ENCODE results near the gene WDR49.

Gene WDR49

DNA sequence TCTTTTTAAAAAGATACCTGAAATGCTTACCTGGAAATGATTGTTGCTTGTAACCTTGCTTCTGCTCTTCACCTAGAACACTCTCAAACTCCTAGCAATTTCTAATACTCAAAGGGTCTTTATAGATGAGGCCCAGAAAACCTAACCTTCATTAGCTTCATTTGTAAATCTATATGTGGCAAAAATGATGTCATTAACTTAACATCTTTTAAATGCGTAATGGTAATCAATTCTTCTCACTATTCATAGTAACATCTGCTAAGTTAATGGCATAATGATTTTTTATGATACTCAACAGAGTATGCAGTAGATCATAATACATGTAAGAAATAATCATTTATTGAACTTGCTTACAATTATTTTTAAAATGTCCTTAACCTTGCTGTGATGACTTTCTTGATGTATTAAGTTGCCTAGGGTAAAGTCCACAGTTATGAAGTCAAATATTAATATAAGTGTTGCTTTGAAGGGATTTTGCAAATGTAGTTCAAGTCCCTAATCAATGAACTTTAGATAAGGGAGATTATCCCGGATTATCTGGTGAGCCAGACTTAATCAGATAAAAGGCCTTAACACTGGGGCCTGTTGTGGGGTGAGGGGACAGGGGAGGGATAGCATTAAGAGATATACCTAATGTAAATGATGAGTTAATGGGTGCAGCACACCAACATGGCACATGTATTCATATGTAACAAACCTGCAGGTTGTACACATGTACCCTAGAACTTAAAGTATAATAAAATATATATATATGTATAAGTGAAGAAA is 169.8 kb downstream of the WDR49 start:
- DNase-seq = no peak

DNA sequence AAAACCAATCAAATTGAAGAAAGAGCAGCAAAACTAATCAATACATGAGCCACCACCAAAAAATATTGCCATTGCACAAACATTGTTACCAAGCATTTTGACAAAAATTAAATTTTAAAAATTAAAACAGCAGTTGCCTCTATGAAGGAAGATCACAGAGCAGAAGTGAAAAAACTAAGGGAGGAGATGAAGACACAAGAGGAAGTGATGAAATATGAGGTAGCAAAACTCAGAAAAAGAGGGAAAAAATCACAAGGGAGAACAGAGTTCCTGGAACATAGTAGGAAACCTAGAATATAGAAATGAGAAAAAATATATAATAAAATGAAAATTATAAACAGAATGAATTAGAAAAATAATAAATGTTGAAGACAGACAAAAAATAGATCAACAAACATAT is 172.6 kb downstream of the WDR49 start:
- DNase-seq = no peak

DNA sequence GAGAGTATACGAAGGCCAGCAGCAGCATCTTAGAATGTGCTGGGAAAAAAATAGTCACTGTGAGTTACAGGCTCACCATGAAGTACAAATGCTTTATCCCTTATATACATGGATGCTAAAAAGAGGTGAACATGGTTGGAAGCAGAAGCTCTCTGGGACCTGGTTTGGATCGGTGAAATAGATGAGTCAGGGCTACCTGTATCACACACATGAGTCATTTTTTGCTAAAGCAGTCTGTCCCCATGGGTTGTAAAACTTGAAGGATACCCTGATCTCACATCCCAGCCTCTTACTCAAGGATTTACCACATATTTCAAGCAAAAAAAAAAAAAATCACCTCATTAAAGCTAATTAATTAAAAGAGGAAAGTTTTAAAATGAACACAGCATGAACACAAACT is 173.0 kb downstream of the WDR49 start:
- no peak for DNase-seq

DNA sequence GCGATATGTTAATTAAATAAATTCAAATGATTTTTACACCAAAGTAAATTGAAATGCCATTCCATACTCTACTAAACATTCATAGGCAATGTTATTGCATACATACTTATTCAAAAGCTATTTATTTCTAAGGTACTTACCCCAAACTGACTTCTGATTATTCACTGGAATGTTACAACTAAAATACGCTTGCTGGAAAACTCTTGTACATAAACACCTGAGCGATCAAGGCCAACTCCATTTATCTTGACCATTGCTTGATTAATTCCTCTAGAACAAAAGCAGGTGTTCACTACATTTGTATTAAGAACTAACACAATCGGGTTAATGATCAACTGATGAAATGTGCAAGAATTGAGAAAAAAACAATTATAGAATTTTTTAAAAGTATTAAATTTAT is 179.9 kb downstream of the WDR49 start, which contains the start of gene SERPINI2:
Gene SERPINI2 (minus strand): TSS at position 180 of the 400 bp plus-strand sequence. CDS start 2,208 bp downstream, outside the sequence.
- no peak for DNase-seq

DNA sequence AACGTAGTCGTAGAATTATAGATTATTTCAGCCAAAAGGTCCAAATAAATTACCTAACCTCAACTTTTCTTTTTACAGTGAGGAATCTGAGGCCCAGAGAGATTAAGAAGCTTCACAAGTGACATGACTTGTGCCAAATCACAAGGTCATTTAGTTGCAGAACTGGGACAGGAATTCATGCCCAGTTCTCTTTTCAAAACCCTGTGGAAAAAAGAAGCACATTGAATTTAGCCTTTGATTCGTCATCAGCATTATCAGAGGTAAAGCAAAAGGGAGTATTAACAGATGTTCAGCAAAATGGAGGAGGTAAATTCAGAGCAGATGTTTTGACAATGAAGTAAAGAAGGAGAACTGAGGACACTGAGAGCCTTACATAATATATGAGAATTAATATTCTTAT is 184.4 kb downstream of the WDR49 start:
- DNase-seq = no peak

DNA sequence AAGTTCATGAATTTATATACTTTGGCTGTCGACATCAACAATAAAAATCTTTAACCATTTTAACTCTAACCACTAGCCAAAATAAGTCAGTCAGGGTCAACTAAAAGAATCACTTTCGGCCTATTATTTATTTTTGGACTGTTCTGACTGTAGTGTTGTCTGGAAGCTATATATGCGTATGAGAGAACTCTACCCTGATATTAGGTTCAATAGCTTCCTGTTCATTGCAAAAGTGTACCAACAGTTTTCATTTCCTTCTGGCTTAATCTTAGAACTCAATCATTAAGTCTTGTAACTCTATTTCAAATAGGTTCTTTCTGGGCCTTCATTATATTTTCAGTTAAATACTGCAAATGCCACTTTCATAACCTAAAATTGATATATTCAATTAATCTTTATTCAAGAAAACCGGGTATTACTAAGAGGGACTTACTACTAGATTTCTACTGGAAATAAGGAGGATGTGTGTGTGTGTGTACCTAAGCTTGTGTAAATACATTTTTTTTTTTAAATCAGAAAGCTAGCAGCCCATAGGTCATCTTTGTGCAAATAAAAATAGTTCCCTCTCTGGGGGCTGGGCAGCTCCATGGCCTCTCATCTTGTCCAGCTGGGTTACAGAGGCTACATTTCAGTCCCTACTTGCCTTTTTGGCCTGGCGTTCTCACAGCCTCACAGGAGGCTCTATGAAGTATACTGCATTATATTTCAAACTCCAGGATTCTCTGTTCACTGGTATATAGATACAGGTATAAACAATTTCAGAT is 185.7 kb downstream of the WDR49 start:
- no peak for DNase-seq

DNA sequence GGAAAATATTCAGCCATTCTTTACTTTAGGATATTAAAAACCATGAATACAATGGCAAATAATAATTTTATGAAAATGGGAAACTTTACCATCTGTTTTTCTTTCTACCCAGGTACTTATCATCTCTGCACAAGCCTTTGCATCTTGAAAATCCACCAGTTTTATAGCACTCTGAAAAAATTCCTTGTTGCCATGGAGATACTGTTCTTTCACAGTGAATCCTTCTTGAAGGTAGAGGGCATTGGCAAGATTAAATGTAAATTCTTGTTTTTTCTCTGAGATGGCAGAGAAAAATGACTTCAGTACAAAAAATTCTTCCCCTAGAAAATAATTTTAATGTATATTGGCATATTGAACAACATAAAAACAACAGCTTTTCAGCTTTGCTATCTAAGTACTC is 186.8 kb downstream of the WDR49 start:
- DNase-seq = no peak

DNA sequence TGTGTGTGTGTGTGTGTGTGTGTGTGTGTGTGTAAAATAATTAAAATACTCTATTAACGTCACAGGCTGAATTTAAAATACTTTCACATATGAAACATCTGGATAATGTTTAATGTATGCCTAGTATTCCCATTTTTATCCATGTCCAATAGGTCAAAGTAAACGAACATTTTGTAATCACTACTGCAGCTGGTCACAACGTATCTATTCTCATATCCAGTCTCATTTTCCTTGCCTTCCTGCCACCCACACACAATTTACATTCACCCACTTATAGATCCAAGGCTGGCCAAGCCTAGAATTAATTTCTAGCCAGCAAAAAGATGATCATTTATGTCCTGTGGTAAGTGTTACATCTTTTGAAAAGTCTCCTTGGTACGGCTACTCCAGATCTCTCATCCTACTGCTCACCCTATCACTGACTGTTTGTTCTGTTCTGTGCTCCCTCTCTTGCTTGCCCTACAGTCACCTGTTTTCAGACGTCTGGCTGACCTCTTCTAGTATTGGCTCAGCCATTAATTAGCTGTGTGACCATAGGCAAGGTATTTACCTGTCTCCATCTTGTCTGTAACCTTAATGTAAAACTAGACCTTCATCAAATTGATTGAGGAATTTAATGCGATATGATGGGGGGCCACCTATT is 197.5 kb downstream of the WDR49 start:
- DNase-seq = no peak

DNA sequence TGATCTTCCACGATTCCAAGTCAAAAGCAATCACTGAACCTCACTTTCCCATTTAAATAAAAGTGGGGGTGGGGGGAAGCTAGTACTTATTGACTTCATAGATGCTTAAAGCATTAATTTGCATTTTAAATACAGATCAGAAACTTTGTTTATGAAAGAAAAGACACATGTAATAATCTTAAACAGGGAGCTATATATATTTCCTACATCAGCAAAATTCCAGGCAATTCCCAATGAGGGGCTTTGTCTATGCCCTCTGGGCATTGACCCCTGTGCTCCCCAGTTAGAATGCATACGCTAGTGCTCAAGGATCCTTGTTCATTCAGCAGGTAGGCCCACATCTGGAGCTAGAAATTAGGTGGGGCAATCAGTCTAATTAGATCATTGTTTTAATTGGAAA is 199.9 kb downstream of the WDR49 start:
- DNase-seq = no peak

DNA sequence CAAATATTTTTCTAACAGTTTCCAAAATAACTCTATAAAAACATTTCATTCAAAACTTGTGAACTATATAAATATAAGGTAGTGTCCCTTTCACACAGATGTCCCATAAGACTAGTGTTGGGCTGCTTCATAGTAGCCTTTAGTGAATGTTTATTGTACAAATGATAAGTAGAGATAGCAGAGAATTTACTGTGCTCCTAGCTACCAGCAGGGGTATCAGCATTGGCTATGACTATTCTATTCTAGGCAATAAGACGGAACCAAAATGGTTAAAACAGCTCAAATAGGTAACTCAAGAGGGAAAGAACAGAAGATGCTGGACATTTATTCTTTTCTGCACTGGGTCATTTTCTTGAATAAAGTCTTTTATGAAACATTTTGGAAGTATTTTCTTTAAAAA is 202.5 kb downstream of the WDR49 start:
- no peak for DNase-seq

DNA sequence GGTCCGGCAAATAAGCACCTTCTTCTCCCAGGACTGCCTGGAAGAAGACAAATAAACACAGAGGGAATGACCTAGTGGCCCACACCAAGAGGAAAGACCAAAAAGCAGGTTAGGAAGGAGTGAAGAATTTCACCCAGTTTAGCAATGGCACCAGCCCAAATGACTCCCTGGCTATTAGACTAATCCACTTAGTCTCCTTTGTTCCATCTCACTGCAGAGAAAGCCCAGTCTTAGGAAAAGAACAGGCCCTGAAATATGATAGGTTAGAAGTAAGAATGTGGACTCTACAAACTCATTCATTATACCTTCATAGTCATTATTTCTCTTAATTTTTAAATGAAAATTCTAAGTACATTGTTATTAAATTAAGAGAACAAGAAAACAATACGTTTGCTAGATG is 203.1 kb downstream of the WDR49 start:
- DNase-seq = no peak

DNA sequence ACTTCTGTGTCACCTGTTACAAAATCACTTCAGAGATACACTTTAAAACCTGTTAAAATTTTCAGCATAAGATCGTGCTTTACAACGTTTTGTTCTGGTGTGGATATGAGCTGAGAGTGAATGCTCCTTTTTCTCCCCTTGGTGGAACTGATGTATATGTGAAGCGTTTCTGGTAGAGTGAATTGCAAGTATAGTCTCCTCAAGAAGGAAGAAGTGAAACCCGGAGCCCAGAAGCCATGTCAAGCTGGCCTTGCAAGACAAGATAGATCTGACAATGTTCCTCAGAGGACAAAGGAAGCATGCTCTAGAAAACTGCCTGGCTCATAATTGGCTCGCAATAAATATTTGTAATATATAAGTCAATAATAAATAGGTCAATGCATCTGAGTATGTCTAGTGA is 203.5 kb downstream of the WDR49 start:
- DNase-seq = no peak

DNA sequence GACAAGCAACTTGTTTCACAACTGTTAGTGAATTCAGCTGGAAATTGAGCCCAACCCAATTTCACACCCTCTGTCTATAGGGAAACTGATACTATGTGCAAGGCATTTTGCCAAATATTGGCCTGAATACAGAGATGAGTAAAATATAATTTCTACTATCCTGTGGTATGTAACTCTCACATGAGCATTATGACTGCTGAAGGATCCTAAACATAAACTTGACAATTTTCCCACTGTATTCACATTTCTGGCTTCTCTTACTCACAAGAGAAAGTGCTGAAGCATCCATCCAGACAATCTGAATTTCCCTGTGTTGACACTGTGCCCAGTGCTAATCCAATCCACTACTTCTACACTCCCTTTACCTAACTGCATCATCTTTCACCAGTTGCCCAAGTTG is 208.3 kb downstream of the WDR49 start:
- no peak for DNase-seq

DNA sequence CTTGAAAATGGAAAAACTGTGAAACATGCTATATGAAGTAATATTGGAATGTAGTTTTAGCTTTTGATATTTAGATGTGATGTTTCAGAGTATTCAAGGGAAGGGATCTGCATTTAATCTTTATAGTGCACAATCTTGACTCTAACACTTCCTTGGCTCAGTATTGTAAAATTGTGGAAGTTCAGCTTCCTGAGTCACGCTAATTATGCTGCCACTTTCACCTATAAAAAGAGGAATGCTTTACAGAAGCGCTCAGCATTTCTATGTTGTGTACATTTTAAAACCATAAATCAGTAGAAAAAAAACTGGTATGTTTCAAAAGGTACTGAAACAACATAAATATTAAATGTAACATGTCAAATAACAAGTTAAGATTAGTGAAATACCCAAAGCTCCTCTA is 212.5 kb downstream of the WDR49 start:
- DNase-seq = no peak

DNA sequence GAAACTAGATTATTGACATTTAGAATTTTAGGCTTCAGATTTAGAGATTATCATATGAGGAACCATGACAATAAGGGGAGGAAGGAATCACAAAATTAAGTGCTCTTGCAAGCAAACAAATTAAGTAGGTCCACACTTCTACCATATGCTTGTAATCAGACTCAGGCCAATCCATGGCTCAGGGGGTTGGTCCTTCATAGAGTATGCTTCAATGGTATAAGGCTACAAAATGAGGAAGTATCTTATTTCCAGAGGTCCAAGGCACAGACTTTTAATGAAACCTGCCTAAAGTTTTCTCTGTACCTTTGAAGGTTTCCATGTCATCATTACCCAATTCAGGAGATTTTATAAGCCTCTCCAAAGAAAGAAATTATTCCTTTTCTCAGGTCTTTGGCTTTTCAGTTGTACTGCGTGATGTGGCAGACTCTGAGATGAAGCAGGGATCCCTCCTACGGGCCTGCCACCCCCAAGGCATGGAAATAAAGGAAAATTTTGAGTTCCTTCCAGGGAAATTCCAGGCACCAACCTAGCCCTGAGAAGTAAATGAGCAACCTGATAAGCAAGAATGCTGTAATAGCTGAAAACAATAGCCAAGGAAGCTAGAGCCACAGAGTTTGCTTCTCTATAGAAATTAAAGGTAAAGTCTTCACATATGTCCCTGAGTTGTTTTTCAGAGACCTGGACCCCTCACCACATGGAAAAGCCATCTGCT is 216.2 kb downstream of the WDR49 start:
- no peak for DNase-seq

All from fibroblast of upper back skin (primary cell).